Common myeloid progenitor, CD34-positive (primary cell): Measurements from ENCODE around the gene TRMT10B.
A peak's percentile ranks its signal among the peaks of the same experiment; 100 is the strongest.

Experiments used
- CTCF ChIA-PET: fragments of 350-600 bp; sonication (Branson Sonifier 250); formaldehyde crosslinking; loops from one replicate; lab custom pipeline; 2021; ENCODE audit warnings: antibody characterized with exemption; lab: Charles Lee
- POLR2A ChIA-PET: fragments of 350-600 bp; sonication (Branson Sonifier 250); formaldehyde crosslinking; loops from one replicate; lab custom pipeline; 2021; ENCODE audit warnings: antibody characterized with exemption; lab: Charles Lee
- DNase-seq, 3 donors: peaks; one replicate each; pipeline versions ENCODE4 v3.0.0 to v3.0.0-alpha.2; 2013
- H3K27ac ChIP-seq, 2 experiments: 1 replicate in 1 of 2; 2 replicates in 1 of 2; pipeline ENCODE4 v1.7.0; 2013; ENCODE audit warnings: inconsistent platforms in 2 of 2, low read length in 2 of 2, mild to moderate bottlenecking in 2 of 2, low read depth in 1 of 2, moderate library complexity in 1 of 2; ENCODE audit not compliant: severe bottlenecking in 2 of 2, insufficient read depth in 1 of 2, poor library complexity in 1 of 2
- H3K27me3 ChIP-seq, 5 experiments: replicated peaks in 2 of 5; 1 replicate in 3 of 5; 2 replicates in 2 of 5; pipeline versions ENCODE4 v1.6.1 to v1.7.0; 2013; ENCODE audit warnings: low read length in 4 of 5, mild to moderate bottlenecking in 2 of 5, moderate library complexity in 2 of 5, inconsistent platforms in 1 of 5; ENCODE audit not compliant: insufficient read depth in 5 of 5, control insufficient read depth in 4 of 5
- H3K36me3 ChIP-seq, 4 experiments: 1 replicate in 2 of 4; 2 replicates in 2 of 4; pipeline versions ENCODE4 v1.6.1 to v1.7.0; 2013; ENCODE audit warnings: low read length in 3 of 4, control low read depth in 1 of 4, mild to moderate bottlenecking in 1 of 4; ENCODE audit not compliant: control insufficient read depth in 4 of 4, insufficient read depth in 4 of 4
- H3K4me1 ChIP-seq, 4 experiments: 1 replicate in 3 of 4; 2 replicates in 1 of 4; pipeline versions ENCODE4 v1.6.1 to v1.7.1; 2013; ENCODE audit warnings: low read length in 3 of 4, mild to moderate bottlenecking in 3 of 4, control low read depth in 1 of 4, inconsistent platforms in 1 of 4, moderate library complexity in 1 of 4; ENCODE audit not compliant: control insufficient read depth in 4 of 4, insufficient read depth in 4 of 4; ENCODE audit errors: control extremely low read depth in 1 of 4
- H3K4me3 ChIP-seq, 7 experiments: 1 replicate in 4 of 7; 2 replicates in 3 of 7; pipeline versions ENCODE4 v1.5.1 to v1.7.0; 2013; ENCODE audit warnings: mild to moderate bottlenecking in 7 of 7, low read length in 6 of 7, moderate library complexity in 6 of 7, inconsistent platforms in 2 of 7, low read depth in 2 of 7, control low read depth in 1 of 7; ENCODE audit not compliant: insufficient read depth in 4 of 7, control insufficient read depth in 1 of 7; ENCODE audit errors: extremely low read depth in 1 of 7
- H3K9me3 ChIP-seq, 5 experiments: 1 replicate in 4 of 5; 2 replicates in 1 of 5; pipeline versions ENCODE4 v1.6.1 to v1.7.1; 2013; ENCODE audit warnings: low read length in 4 of 5, mild to moderate bottlenecking in 2 of 5, inconsistent platforms in 1 of 5, low read depth in 1 of 5, moderate library complexity in 1 of 5; ENCODE audit not compliant: control insufficient read depth in 4 of 5, insufficient read depth in 2 of 5; ENCODE audit errors: control extremely low read depth in 1 of 5
- WGBS: methylation state at CpG from one replicate; pipeline ENCODE4 v1.1.5; 2013; ENCODE audit not compliant: insufficient coverage; 5-methylcytosine and 5-hydroxymethylcytosine counted together

Gene TRMT10B

GRCh38 chr9:37715991-37716505, 37.6 kb upstream of the TRMT10B start:
- Histone ChIP-seq H3K36me3 (no peaks in the 10 kb centered on the region), H3K4me3 (no peak overlapping the region), H3K9me3 (no peaks in the 10 kb centered on the region), H3K4me1 (peaks cover 0 to 6% (median 0%) of the 10 kb centered on the region in 4 experiments), H3K27me3 (no peaks in the 10 kb centered on the region), H3K27ac (no peak overlapping the region)
- WGBS: 95% methylated on average over 5 of the region's 5 CpGs
- CTCF ChIA-PET: interaction anchor here (1.6 kb wide), 1 partner anchor 14 kb away, joined by 7 read pairs; no protein-coding TSS in a partner anchor
- no peak for DNase-seq
- POLR2A ChIA-PET: no interaction called here

GRCh38 chr9:37719526-37719925, 34.1 kb upstream of the TRMT10B start:
- Histone ChIP-seq H3K9me3 (no peaks in the 10 kb centered on the region), H3K27me3 (no peaks in the 10 kb centered on the region), H3K27ac (no peak overlapping the region), H3K4me3 (no peak overlapping the region), H3K4me1 (peaks cover 0 to 6% (median 0%) of the 10 kb centered on the region in 4 experiments), H3K36me3 (no peaks in the 10 kb centered on the region)
- peak in 2 of 3 donors; percentile 40 to 62 for DNase-seq
- POLR2A ChIA-PET: no interaction called here
- WGBS: no CpG with 5 or more reads among the region's 2 CpGs
- CTCF ChIA-PET: no interaction called here

DNA sequence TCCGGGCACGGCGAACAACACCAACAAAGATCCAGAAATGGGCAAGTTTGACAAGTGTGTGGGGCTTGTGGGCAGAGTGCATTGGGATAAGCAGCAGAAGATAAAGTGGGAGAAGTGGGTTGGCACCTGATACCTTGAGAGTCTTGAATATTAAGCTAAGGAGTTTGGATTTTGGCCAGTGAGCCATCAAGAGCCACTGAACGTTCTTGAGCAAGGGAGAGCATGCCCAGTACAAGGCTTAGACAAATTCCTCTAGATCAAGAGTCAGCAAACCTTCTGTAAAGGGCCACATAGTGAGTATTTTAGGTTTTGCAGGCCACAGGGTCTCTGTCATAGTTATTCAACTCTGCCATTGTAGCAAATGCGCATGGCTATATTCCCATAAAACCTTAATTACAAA, 26.6 kb upstream of the TRMT10B start:
- no peaks in the 10 kb centered on the region for H3K36me3 ChIP-seq
- no peak for DNase-seq
- CTCF ChIA-PET: no interaction called here
- H3K4me1 ChIP-seq: no peaks in the 10 kb centered on the region
- POLR2A ChIA-PET: no interaction called here
- H3K9me3 ChIP-seq: peaks cover 0 to 1% (median 0%) of the 10 kb centered on the region in 5 experiments
- H3K27ac ChIP-seq: no peak overlapping the region
- H3K27me3 ChIP-seq: peaks cover 0 to 3% (median 0%) of the 10 kb centered on the region in 5 experiments
- WGBS: 94% methylated on average over 4 of the region's 5 CpGs
- no peak overlapping the region for H3K4me3 ChIP-seq

DNA sequence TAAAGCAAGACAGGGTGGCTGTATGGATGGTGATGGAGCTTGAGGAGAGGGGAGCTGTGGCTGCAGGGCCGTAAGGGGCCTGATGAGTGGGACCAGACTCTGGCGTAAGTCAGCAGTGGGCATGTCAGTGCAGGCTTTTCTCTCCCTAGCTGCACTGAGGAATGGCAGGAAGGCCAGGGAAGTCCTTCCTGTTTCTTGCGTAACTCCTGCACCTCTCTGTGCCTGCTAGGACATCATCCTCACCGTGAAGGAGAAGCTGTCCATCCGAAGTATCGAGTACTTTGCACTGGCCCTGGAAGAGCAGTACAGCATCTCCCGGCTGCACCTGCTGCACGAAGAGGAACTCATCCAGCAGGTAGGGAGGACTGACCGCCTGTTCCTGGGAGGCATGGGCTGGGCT, 24.1 kb upstream of the TRMT10B start:
- H3K27me3 ChIP-seq: peaks cover 0 to 3% (median 0%) of the 10 kb centered on the region in 5 experiments
- H3K9me3 ChIP-seq: peaks cover 0 to 1% (median 0%) of the 10 kb centered on the region in 5 experiments
- no peak overlapping the region for H3K4me3 ChIP-seq
- ChIA-PET POLR2A (no interaction called here), CTCF (no interaction called here)
- H3K36me3 ChIP-seq: no peaks in the 10 kb centered on the region
- H3K27ac ChIP-seq: no peak overlapping the region
- 92% methylated on average over 8 of the region's 9 CpGs for WGBS
- DNase-seq: no peak
- H3K4me1 ChIP-seq: no peaks in the 10 kb centered on the region

GRCh38 chr9:37730256-37730655, 23.3 kb upstream of the TRMT10B start:
- ChIA-PET CTCF (no interaction called here), POLR2A (interaction anchor here (0.7 kb wide), 1 partner anchor 742 kb away, joined by 3 read pairs; no protein-coding TSS in a partner anchor)
- Histone ChIP-seq H3K36me3 (no peaks in the 10 kb centered on the region), H3K27ac (no peak overlapping the region), H3K4me3 (no peak overlapping the region), H3K4me1 (no peaks in the 10 kb centered on the region), H3K27me3 (peaks cover 0 to 3% (median 0%) of the 10 kb centered on the region in 5 experiments), H3K9me3 (peaks cover 0 to under 1% (median 0%) of the 10 kb centered on the region in 5 experiments)
- no peak for DNase-seq
- no CpG with 5 or more reads among the region's 3 CpGs for WGBS

DNA sequence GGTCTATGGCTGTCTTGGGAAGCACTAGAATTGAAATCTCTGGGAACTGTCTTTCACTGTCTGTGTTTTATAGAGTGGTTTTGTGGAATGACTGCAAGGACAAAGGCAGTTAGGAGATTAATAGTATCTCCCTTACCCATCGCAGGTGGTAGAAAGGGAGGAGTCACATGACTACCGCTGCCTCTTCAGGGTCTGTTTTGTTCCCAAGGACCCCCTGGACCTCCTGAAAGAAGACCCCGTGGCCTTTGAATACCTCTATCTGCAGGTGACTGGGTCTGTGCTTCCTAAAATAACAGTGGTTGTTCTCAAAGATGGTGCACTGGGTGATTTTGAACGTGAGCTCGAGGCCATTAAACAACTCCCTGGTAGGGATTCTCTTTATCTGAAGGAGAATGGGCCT, 22.8 kb upstream of the TRMT10B start:
- peaks cover 0 to 3% (median 0%) of the 10 kb centered on the region in 5 experiments for H3K27me3 ChIP-seq
- H3K9me3 ChIP-seq: no peaks in the 10 kb centered on the region
- H3K4me1 ChIP-seq: no peaks in the 10 kb centered on the region
- ChIA-PET CTCF (no interaction called here), POLR2A (interaction anchor here (0.7 kb wide), 1 partner anchor 741 kb away, joined by 3 read pairs; no protein-coding TSS in a partner anchor)
- H3K27ac ChIP-seq: no peak overlapping the region
- WGBS: 84% methylated on average over 4 of the region's 5 CpGs
- DNase-seq: no peak
- no peaks in the 10 kb centered on the region for H3K36me3 ChIP-seq
- no peak overlapping the region for H3K4me3 ChIP-seq

DNA sequence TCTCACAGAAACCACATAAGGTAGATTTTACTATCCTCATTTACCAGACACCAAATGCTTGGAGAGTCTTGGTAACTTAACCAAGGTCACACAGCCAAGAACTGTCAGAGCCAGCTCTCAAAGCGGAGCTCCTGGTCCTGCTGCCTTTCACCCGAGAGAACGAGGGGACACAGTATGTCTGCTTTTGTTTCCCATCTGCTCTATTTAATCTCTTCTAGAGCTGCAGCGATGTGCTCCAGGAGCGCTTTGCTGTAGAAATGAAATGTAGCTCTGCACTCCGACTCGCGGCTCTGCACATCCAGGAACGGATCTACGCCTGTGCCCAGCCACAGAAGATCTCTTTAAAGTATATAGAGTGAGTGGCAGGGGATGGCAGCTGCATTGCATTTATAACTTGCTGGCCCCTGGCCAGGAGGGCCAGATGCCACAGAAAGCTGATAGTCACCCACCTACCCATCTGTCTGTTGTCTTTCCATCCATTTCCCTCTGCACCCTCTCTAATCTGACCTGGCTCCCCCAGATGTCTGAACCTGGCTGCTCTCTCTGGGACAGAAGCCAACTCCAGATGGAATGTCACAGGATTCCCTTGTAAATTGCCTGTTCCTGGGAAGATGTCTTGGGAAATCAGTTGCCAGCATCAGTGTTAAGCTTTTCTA, 21.4 kb upstream of the TRMT10B start:
- WGBS: 100% methylated on average over 3 of the region's 10 CpGs
- peaks cover 0 to 3% (median 0%) of the 10 kb centered on the region in 5 experiments for H3K27me3 ChIP-seq
- H3K4me1 ChIP-seq: no peaks in the 10 kb centered on the region
- H3K9me3 ChIP-seq: no peaks in the 10 kb centered on the region
- ChIA-PET POLR2A (no interaction called here), CTCF (interaction anchor here (1.2 kb wide), 1 partner anchor 16 kb away, joined by 3 read pairs; no protein-coding TSS in a partner anchor)
- no peak overlapping the region for H3K4me3 ChIP-seq
- no peak overlapping the region for H3K27ac ChIP-seq
- no peak for DNase-seq
- no peaks in the 10 kb centered on the region for H3K36me3 ChIP-seq
